Neural cell (in vitro differentiated cells): ENCODE data around the gene MANBA. TPM values are rescaled to one million over a fixed set of nuclear protein-coding genes. Genes with fewer than 3 reads are reported as not detected.

Experiments
- H2AFZ ChIP-seq: fragments of 200-600, 300-800 bp; sonication (generic), shearing (Covaris generic); 2 replicates; pipeline ENCODE4 v1.6.0; 2014; ENCODE audit warnings: low read depth, mild to moderate bottlenecking, antibody characterized with exemption, low read length, moderate library complexity
- H3F3A ChIP-seq: fragments of 200-600 bp; shearing (Covaris generic); 2 replicates; pipeline ENCODE4 v1.6.1; 2016; ENCODE audit warnings: mild to moderate bottlenecking, moderate library complexity, mixed read lengths, antibody characterized with exemption, low read length; ENCODE audit not compliant: insufficient read depth, poor library complexity, severe bottlenecking
- H3K27ac ChIP-seq: fragments of 200-600, 300-800 bp; sonication (generic), shearing (Covaris generic); 2 replicates; pipeline ENCODE4 v1.5.1; 2014; ENCODE audit warnings: mild to moderate bottlenecking, low read length, moderate library complexity
- H3K27me3 ChIP-seq: fragments of 300-800, 200-600 bp; sonication (generic), shearing (Covaris generic); 2 replicates; pipeline ENCODE4 v1.6.0; 2014; ENCODE audit warnings: mild to moderate bottlenecking, low read depth, low read length, moderate library complexity; ENCODE audit not compliant: insufficient read depth
- H3K36me3 ChIP-seq: fragments of 300-800, 200-600 bp; sonication (generic), shearing (Covaris generic); 2 replicates; pipeline ENCODE4 v1.5.1; 2014; ENCODE audit warnings: mild to moderate bottlenecking, antibody characterized with exemption, low read length, moderate library complexity; ENCODE audit not compliant: insufficient read depth
- H3K4me2 ChIP-seq: fragments of 300-800, 200-600 bp; sonication (generic), shearing (Covaris generic); 2 replicates; pipeline ENCODE4 v1.6.0; 2014; ENCODE audit warnings: mild to moderate bottlenecking, low read length
- H3K4me3 ChIP-seq: fragments of 300-800, 200-600 bp; sonication (generic), shearing (Covaris generic); 2 replicates; pipeline ENCODE4 v1.5.1; 2014; ENCODE audit warnings: mild to moderate bottlenecking, low read length, moderate library complexity
- H3K79me2 ChIP-seq: fragments of 200-600 bp; shearing (Covaris generic); replicated peaks from 2 replicates; pipeline ENCODE4 v1.6.0; 2014; ENCODE audit warnings: mild to moderate bottlenecking, low read length, moderate library complexity; ENCODE audit not compliant: insufficient read depth
- H3K9ac ChIP-seq: fragments of 300-800, 200-600 bp; sonication (generic), shearing (Covaris generic); 2 replicates; pipeline ENCODE4 v1.6.1; 2016; ENCODE audit warnings: mild to moderate bottlenecking, low read length, mixed read lengths
- H3K9me2 ChIP-seq: fragments of 200-600 bp; shearing (Covaris generic); 2 replicates; pipeline ENCODE4 v1.6.1; 2016; ENCODE audit warnings: mild to moderate bottlenecking, low read length, mixed read lengths; ENCODE audit not compliant: insufficient read depth
- H3K9me3 ChIP-seq: fragments of 200-600, 300-800 bp; sonication (generic), shearing (Covaris generic); 2 replicates; pipeline ENCODE4 v1.6.1; 2016; ENCODE audit warnings: mild to moderate bottlenecking, mixed run types, low read length, moderate library complexity, mixed read lengths
- H4K20me1 ChIP-seq: fragments of 200-600 bp; shearing (Covaris generic); 2 replicates; pipeline ENCODE4 v1.6.1; 2016; ENCODE audit warnings: mild to moderate bottlenecking, mixed run types; ENCODE audit not compliant: insufficient read depth
- CTCF ChIP-seq: fragments of 450-650 bp; IDR thresholded peaks from 2 replicates; pipeline ENCODE4 v1.5.1; 2014; ENCODE audit warnings: antibody characterized with exemption, mild to moderate bottlenecking, moderate library complexity; ENCODE audit not compliant: poor library complexity, severe bottlenecking
- EP300 ChIP-seq: fragments of 450-650 bp; conservative IDR thresholded peaks from 2 replicates; pipeline ENCODE4 v1.6.1; 2014; ENCODE audit warnings: antibody characterized with exemption, mild to moderate bottlenecking, moderate library complexity; ENCODE audit not compliant: poor library complexity, severe bottlenecking
- EZH2 ChIP-seq: fragments of 200-600, 300-800 bp; shearing (Covaris generic), sonication (generic); IDR thresholded peaks from 2 replicates; pipeline ENCODE4 v1.6.1; 2014; ENCODE audit warnings: antibody characterized with exemption, low read length, borderline replicate concordance, mild to moderate bottlenecking; ENCODE audit not compliant: insufficient read depth, poor library complexity, severe bottlenecking
- MXI1 ChIP-seq: fragments of 450-650 bp; conservative IDR thresholded peaks from 2 replicates; pipeline ENCODE4 v1.6.1; 2014; ENCODE audit warnings: antibody characterized with exemption, mild to moderate bottlenecking; ENCODE audit not compliant: poor library complexity, severe bottlenecking
- POLR2AphosphoS5 ChIP-seq: IDR thresholded peaks from 2 replicates; pipeline ENCODE4 v1.6.1; 2012
- RAD21 ChIP-seq: fragments of 450-650 bp; conservative IDR thresholded peaks from 2 replicates; pipeline ENCODE4 v1.6.1; 2014; ENCODE audit warnings: antibody characterized with exemption, mild to moderate bottlenecking, moderate library complexity
- REST ChIP-seq: IDR thresholded peaks from 2 replicates; pipeline ENCODE4 v1.6.1; 2012; ENCODE audit warnings: borderline replicate concordance
- SMC3 ChIP-seq: fragments of 450-650 bp; conservative IDR thresholded peaks from 2 replicates; pipeline ENCODE4 v1.6.1; 2014; ENCODE audit warnings: antibody characterized with exemption, mild to moderate bottlenecking, moderate library complexity; ENCODE audit not compliant: poor library complexity
- TAF1 ChIP-seq: IDR thresholded peaks from 2 replicates; pipeline ENCODE4 v1.6.1; 2012; ENCODE audit warnings: low read depth
- polyA minus RNA-seq: library from RNA; depleted of rRNA, polyadenylated mRNA; stranded (reverse); fragments of >200 nt; gene quantifications from 2 replicates; pipeline ENCODE4 v1.2.3, GENCODE V29; 2014
- polyA plus RNA-seq: library from polyadenylated mRNA; depleted of rRNA; stranded (reverse); fragments of >200 nt; gene quantifications from 2 replicates; pipeline ENCODE4 v1.2.3, GENCODE V29; 2014

The MANBA gene
- 43.8 and 53.7 TPM in 2 replicates for polyA plus RNA-seq
- 53.6 and 64.0 TPM in 2 replicates for polyA minus RNA-seq

- peak; percentile 83 for TF ChIP-seq POLR2AphosphoS5
- TF ChIP-seq MXI1, result peak; percentile 71
- peak; percentile 75 for TF ChIP-seq REST
- peak; percentile 41 for TF ChIP-seq SMC3
- TF ChIP-seq TAF1, result peak; percentile 55
- peak; percentile 11 for TF ChIP-seq EP300
- no peak for TF ChIP-seq CTCF
- no peak for TF ChIP-seq RAD21
- TF ChIP-seq EZH2, result no peak
- Histone ChIP-seq H3K36me3 (no peaks in the 10 kb centered on the region), H3K79me2 (peaks cover 22% of the 10 kb centered on the region), H3K9ac (peak within 1 kb of the TSS; percentile 85), H3K9me3 (no peaks in the 10 kb centered on the region), H3K27me3 (no peaks in the 10 kb centered on the region), H3K9me2 (no peaks in the 10 kb centered on the region), H4K20me1 (no peaks in the 10 kb centered on the region), H3K27ac (peak within 1 kb of the TSS; percentile 80), H3K4me3 (peak within 1 kb of the TSS; percentile 94), H3F3A (peaks cover 7% of the 10 kb centered on the region), H2AFZ (peak within 1 kb of the TSS; percentile 82), H3K4me2 (peak within 1 kb of the TSS; percentile 69)
Measured at GRCh38 chr4:102760645-102761295, at the start of gene MANBA. Gene MANBA (minus strand): TSS chr4:102760968. CDS start chr4:102760894, 74 bp downstream.

- Histone ChIP-seq H3K27ac (no peak overlapping the region), H3K4me3 (no peak overlapping the region), H3K4me2 (no peak overlapping the region), H3K27me3 (no peaks in the 10 kb centered on the region), H3K36me3 (no peaks in the 10 kb centered on the region), H3F3A (no peaks in the 10 kb centered on the region), H3K9ac (no peak overlapping the region), H3K9me2 (no peaks in the 10 kb centered on the region), H3K79me2 (peaks cover 72% of the 10 kb centered on the region), H3K9me3 (no peaks in the 10 kb centered on the region), H2AFZ (no peak overlapping the region), H4K20me1 (peaks cover 3% of the 10 kb centered on the region)
- TF ChIP-seq MXI1, result no peak
- TF ChIP-seq SMC3, result no peak
- TF ChIP-seq POLR2AphosphoS5, result no peak
- TF ChIP-seq REST, result no peak
- TF ChIP-seq TAF1, result no peak
- TF ChIP-seq CTCF, result no peak
- no peak for TF ChIP-seq EZH2
- no peak for TF ChIP-seq RAD21
- no peak for TF ChIP-seq EP300
Measured at GRCh38 chr4:102809691-102810090, 48.9 kb upstream of the MANBA start.
